NCI-H1092 treated with DMSO at 0.1 percent for 48 hours (cell line): ENCODE data around the gene KAT7.
"Not testable (repeated sequence)": the region's sequence is repeated elsewhere in the genome, so short reads cannot be mapped to it uniquely, and the experiment has no call there.

Experiments used
- DNase-seq: peaks from one replicate; lab custom pipeline; 2025; lab: John Stamatoyannopoulos, UW

The KAT7 gene

DNA sequence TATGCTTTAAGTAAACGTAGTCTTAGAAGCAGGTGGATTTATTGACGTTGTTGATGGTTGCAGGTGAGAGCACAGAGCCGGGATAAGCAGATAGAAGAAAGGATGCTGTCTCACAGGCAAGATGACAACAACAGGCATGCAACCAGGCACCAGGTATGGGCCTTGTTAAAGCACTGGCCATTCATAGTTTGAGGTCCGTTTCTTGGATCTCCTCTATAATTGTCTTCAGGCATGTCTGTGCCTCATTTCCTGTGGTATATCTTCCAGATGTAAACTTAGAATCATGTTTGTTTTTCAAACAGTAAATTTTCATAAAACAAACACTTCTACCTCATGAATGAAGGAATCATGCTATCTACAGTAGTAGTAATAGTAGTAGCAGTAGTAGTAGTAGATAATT lies 20.6 kb downstream of the KAT7 start:
- no peak for DNase-seq

DNA sequence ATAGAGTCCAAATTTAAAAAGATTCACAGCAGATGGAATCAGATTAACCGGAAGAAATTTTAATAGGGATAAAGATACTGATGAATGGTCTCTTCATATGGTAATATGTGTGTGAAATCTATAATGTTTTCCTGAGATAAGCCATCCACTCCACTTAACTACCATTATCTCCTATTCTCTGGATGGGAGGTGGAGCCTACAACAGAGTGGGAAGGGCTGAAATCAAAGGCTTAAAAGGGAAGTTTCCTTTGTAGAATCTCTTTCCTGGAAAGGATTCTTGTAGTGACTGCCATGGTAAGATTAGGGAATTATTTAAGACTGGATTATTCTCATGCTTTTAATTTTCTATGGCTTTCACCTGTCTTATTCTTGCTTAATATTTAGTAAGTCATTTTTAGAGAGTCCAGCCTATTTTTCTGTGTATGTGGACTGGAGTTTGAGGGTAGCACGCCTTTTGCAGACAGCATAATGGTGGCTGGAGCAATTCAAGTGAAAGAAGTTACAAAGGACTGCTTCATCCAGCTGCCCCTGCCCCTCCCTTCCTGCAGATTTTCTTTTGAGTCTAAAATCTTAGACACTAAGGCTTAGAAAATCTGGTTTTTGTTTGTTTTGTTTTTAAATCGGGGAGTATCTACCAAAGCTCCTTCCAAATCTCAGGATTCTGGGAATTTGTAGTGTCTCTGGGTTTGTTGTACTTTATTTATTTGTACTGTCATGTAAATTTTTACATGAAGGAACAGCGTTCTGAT lies 26.5 kb downstream of the KAT7 start:
- no peak for DNase-seq

DNA sequence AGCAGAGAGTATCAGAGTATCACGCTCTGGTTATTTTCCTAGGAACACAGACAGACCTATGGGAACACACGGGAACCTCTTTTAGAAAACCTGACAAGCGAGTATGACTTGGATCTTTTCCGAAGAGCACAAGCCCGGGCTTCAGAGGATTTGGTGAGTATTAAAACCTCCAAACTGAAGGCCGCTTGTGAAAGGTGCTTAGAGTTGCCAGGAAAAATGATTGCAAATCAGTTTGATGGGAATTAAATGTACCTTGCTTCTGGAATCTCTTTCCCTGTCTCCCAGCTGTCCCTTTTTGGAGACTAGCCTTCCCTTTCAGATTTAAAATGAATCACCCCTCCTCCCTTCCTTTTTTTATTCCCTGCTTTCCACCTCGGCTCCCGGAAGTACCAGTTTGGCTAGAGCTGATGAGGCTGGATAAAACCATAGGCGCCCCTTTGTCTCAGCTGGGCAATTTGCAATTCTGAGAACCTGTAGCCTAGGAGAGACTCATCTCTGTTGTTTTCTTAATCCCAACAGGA lies 27.3 kb downstream of the KAT7 start:
- no peak for DNase-seq

DNA sequence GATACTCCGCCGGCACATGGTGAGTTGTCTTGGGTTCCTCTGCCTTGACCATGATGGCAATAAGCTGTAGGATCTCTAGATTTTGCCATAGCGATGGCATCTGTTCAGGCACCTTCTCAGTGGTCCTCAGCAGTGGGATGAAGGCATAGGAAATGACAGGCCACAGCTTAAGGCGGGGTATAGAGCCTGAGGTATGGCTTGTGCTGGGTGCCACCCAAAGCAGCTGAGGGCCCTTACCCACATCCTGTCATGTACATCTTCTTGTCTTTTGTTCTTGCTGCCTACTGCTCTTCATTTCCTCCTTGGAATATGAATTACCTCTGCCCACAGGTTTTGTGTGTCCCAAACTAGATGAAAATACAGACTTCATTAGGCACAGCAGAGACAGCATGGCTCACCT lies 29.5 kb downstream of the KAT7 start:
- no peak for DNase-seq

DNA sequence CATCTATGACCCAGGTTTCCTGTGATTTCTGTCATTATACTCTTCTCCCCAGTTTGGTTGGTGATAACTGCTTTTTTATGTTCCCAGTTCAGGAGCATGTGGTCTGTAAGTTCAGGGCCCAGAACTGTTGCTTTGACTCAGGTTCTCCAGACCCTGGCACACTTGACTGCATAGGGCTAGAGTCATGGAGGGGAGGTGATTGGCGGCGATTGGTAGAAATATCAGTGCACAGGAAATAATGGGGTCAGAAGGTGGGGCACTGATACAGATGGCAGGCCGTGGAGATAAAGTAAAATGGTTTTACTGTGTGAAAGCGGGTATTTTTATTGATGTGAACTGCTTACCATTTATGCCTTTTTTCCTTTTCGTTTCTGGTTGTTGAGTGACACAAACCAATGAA lies 30.7 kb downstream of the KAT7 start:
- no peak for DNase-seq

DNA sequence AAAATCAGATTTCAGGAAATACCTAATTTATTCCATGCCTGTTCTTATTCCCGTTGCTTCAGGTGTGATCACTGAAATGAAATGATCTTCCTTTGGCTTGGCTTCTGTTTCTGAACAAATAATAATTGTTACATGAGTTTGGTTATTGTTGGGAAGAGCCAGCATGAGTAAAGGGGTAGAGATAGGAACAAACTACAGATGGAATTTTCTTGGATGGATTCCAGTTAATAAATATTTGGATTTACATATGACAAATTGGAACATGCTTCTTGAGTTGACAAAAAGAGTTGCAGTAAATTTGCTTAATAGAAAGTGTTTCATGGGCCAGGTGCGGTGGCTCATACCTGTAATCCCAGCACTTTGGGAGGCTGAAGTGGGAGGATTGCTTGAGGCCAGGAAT lies 31.2 kb downstream of the KAT7 start:
- no peak for DNase-seq

DNA sequence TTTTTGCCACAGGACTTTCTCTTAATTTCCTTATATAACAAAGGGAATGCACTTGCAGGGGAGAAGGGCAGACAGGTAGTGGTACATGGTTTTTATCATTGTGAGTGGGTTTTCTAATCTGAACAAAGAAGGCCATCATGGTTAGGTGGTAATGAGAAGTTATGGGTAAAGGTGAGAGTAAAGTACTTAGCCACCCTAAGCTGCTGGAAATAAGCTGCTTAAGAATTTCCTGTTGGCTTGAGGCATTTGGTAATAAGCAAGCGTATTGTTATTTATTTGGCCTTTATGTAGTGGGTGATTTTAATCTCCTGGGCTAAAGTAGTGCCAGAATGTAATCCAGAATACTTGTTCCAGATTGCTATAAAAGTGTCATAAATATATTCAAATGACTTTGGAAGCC lies 32.3 kb downstream of the KAT7 start:
- no peak for DNase-seq

DNA sequence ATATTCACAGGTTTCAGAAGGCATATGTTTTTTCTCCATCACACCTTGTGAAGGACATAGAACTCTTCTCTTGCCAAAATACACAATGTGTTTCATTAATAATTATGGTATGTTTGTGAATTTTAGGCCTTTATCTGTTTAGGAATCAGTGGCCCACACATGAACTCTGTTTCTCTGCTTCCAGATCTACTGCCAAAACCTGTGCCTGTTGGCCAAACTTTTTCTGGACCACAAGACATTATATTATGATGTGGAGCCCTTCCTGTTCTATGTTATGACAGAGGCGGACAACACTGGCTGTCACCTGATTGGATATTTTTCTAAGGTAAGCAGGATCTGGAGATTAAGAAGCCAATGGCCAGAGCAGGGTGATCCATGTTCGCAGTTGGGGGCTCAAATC lies 33.0 kb downstream of the KAT7 start:
- no peak for DNase-seq

DNA sequence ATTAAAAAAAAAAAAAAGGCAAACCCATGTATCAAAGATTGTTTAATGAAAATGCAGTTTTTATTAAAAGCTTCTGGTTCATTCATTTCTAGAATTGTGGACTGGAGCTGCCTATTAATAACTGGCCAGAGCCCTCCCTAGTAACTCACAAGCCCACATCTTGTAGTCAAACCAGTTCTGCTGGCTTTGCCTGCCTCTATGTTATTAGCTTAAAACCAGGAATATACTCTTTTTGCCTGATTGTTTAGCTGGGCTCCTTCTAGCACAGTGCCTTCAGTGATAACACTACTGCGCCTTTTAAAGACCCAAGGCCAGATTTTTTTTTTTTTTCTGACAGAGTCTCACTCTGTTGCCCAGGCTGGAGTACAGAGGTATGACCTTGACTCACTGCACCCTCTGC lies 33.4 kb downstream of the KAT7 start:
- DNase-seq = no peak

DNA sequence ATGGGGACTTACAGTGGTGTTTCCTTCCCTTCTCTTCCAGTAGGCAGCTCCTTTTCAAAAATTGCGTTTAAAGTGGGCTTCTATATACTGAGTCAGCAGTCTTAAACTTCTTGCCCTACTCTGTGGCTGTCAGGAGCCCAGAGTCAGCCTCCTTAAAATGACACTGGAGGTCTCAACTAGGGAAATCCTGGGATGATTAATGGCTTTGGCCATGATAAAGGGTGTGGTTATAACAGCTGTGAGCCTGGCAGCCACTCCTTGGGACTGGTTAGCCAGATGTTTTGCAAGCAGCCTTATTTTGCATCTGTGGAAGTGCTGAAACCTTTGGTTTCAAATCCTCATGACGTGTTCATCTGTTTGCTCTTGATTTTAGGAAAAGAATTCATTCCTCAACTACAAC lies 34.3 kb downstream of the KAT7 start:
- no peak for DNase-seq

DNA sequence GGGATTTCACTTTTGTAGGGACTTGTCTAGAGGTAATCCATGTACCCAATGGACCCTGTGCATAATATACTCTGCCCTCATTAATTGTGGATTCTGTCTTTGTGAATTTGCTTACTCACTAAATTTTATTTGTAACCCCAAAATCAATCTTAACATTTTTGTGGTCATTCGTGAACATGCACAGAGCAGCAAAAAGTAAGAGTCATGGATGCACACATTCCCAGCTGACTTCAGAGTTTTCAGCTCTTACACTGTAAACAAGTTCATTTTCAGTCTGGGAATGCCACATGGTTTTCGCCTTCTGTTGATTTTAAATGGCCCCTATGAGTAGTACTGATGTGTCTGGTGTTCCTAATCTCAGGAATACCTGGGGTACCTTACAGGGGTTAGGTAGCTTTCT lies 35.1 kb downstream of the KAT7 start:
- DNase-seq = no peak

DNA sequence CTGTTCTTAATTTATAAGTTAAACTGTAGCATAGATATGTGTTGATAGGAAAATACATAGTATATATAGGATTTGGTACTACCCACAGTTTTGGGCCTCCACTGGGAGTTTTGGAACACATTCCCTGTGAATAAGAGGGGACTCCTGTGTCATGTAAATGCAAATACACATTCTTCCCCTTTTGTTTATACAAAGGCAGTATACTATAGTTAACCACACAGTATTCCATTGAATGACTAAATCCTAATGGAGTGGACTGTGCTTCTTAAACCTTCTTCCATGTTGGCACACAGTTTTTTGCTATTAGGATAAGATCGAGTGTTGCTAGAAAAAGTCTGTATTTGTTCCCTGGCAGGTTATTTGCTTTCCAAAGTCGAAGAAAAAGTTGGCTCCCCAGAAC lies 37.2 kb downstream of the KAT7 start:
- no peak for DNase-seq

DNA sequence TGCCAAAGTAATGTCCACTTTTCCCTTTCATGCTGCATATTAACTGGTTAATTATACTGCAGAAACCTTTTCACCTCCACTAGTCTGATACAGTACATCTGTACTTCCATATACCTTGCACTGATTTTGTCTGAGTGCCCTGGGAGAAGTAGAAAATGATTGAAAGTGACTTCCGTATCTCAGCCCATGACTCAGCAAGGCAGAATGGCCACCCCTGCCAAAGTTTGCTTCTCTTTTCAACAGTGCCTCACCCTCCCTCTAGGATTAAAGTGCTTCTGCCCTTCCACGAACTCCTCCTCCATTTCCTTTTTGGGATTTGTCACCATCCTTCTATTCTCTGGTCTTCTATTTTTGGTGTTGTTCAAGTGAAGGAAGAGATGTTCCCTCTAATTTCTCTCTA lies 39.8 kb downstream of the KAT7 start:
- not testable (repeated sequence) for DNase-seq

DNA sequence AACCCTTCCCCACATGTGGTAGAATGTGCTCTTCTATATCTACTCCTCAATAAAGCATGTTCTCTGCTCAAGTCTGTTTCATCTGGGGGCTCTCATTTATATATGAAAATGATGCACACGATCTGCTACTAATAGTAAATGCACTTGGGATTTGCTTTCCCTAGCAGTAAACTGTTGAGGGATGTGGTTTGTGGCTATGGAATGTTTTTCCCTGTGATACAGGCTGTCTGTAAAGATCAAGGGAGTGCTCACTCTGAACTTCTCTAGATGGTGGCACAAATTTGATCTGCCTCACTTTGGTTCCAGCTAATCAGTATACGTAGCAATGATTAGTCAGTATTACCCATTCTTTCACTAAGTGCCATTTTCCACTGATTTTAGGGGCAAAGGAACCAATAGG lies 40.5 kb downstream of the KAT7 start:
- no peak for DNase-seq

DNA sequence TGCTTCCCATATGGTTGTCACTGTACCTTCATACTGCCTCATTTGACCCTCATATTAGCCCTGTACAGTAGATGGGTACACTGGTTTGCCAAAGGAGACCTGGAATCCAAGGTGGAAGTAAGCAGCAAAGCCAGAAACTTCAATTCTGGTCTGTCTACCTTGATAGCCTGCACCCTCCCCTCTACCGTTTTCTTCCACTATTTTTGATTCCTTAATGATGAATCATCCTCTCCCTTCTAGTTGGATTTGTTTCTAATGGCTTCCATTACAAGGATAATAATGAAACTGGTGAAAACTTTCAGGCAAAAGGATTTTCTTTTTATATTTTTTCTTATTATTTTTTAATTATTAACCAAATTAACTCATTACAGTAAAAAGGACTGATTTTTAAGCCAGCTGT lies 42.1 kb downstream of the KAT7 start:
- DNase-seq = no peak

DNA sequence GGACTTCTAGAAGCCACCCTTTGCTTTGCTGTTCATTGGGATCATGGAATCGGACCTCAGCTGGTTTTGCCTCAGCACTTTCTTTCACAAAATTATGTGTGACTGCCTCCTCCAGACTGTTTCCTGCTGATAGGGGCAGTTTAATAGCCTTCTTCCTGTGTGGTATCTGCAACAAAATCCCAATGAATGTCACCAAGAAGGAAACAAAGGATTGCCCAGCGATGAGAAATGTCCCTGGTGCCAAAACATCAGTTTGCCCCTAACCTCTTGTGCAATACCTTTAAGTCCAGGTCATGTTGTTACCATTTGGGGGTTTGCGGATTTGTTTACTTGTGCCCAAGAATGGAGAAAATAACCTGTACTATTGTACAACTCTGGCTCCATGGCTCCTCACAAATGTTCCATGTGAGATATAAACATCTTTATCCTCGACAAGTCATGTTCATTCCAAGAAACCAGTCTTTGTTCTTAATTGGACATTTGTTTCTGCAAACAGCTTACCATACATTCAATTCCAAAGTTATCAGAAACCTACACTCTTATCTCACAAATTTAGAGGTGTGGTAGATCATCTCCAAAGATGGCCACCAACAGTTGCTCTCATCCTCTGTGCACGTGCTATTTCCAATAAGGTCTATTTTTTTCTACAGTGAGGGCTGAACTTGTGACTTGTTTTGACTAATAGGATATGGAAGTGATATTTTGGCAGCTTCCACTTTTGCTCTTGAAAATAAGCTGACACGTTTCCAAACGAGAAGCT lies 44.5 kb downstream of the KAT7 start:
- no peak for DNase-seq

DNA sequence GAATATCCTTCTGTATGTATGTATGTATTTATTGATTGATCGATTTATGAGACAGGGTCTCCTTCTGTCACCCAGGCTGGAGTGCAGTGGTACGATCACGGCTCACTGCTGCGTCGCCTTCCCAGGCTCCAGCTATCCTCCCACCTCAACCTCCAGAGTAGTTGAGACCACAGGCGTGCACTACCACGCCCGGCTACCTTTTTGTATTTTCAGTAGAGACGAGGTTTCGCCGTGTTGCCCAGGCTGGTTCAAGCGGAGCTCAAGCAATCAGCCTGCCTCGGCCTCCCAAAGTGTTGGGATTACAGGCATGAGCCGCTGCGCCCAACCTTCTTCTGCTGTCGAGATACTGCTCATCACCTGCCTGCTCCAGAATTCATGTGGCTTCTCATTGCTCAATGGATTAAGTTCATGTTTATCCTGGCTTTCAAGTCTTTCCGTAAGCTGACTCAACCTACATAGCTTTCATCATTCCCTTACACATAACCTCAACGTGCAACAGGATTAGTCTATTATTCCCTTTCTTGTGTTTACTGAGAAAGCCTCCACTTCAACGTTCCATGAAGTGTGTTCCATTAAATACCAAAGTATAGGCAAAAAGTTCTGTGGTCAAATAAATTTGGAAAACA lies 45.8 kb downstream of the KAT7 start:
- DNase-seq = no peak

DNA sequence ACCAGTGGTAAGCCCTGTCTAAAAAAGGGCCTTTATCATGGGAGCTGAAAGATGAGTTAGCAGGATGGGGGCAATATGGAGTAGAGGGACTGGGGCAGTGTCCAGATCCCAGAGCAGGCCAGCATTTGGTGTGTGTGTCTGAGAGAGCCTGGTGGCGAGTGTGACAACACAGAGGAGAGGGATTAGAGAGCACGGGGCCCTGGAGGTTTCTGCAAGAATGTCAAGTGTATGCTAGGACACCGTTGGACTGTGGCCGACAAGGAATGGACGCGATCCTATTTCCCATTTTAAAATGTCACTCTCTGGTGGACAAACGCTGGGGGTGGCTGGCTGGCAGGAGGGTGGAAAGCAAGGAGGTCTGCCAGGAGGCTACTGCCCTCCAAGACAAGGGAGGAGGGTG lies 47.0 kb downstream of the KAT7 start:
- DNase-seq = no peak

DNA sequence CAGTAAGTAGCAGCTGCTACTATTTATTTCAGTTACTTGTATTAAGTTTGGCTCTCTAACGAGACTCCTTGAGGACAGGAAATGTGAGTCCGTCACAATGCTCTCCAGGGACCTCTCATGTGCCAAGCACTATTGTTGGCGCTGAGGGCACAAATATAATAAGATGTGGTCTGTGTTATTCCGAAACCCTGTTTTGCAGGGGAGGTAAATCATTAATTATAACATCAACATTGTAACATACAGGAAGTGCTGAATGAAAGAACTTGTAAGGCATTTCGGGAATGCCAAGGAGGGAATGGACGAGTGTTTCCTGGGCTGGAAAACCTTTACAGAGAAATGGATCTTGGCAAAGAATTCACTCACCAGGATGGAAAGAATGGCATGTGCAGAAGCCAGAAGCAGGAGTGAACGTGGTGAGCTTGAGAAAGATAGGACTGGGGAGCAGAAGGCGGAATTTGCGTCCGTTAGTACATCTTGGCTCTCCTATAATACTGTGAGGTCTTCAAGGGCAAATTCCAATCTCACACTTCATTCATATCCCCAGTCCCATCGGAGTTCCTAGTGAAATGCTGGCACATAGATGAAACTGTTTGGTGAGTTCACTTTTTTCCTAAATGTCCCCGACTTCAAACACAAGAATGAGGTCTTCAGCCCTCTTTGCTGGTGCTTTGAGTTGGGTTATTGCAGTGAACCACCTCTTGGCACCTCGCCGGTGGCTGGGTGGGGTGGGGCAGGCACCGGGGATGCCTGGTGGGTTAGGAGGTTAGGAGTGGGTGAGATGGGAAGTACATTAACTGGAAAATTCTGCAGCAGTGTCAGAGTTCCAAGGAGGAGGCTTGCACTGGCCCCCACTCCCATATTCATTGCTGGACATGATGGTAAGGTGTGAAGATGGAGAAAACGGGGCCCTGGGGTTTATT lies 47.9 kb downstream of the KAT7 start:
- DNase-seq = no peak

DNA sequence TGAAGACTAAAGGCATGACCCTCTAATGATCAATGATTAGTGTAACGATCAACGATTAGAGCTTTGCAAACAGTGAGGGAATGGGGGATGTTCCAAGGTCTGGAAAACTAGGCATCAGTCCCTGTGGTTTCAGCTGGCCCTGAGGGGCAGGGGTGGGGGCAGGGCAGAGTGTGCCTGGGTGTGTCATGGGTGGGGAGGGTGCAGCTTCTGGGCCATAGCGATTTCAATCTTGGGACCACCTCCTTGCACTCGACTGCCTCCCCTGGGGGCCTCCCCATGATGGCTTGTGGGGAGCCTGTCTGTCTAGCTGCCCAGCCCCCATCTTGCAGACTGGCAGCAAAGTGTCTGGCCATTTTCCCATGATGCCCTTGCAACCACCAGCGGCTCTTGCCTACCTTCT lies 51.0 kb downstream of the KAT7 start:
- DNase-seq = no peak

DNA sequence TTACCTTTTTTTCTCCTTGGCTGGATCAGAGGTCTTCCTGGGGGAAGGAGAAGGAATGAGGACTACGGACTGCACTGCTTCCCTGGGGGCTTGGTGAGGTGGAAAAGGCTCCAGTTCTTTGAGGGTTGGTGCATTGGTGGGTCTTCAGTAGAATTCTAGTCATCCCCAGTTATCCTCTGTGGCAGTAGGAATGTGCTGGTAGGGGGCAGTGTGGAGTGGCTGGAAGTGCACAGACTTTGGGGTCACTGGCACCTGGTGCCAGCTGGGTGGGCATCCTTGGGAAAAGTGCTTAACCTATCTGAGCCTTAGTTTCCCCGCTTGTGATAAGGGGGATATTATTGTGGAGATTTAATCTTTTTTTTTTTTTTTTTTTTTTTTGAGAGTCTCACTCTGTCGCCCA lies 53.1 kb downstream of the KAT7 start:
- DNase-seq = no peak

DNA sequence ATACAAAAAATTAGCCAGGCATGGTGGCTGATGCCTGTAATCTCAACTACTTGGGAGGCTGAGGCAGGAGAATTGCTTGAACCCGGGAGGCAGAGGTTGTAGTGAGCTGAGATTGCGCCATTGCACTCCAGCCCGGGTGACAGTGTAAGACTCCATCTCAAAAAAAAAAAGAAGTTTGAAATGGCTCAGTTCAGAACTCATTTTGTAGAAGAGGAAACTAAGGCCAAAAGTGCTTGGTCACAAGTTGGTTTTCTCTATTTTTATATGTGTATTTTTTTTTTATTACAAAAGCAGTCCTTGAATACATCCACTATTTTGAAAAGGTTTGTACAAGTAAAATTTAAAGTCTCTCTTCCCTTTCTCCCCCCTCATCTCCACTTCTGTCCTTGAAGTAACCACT lies 53.9 kb downstream of the KAT7 start:
- no peak for DNase-seq
